ENCODE data around the gene TC2N. TPM values are rescaled to one million over a fixed set of nuclear protein-coding genes. Genes with fewer than 3 reads are reported as not detected.

Gene TC2N
- total RNA-seq, 1 experiment from 2014 or later = 16.4 TPM

DNA sequence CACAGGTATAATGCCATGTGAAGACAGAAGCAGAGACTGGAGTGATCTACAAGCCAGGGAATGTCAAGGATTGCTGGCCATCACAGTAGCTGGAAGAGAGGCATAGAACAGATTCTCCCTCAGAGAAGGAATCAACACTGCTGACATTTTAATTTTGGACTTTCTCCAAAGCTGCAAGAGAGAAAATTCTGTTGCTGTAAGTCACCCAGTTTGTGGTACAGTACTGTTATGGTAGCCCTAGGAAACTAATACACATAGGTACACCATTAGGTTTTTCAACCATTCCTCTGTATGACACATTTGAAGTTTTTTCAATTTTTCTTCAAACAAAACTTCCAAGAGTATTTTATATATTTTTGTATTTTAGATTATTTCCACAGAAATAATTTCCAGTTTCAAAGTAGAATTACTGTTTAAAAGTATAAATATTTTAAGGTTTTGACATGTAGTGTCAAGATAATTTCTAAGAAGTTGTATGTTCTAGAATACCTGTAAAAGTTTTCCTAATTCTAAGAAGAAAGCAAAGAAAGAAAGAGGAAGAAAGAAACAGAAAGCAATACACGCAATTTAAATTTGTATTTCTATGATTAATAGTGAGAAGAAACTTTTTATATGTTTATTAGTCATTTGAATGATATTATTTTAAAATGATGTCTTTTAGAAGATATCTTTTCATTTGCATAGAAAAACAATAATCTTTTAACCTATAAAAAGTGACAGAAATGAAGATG is 70.6 kb downstream of the TC2N start:
- Histone ChIP-seq H3K79me1 (ENCODE audit: insufficient read depth, low read depth, low read length, poor library complexity, severe bottlenecking) (no peaks in the 10 kb centered on the region), H2AK5ac (ENCODE audit: insufficient read length, low read length) (no peak overlapping the region), H3K14ac (ENCODE audit: insufficient read depth, low read length) (no peak overlapping the region), H4K8ac (replicated peaks; ENCODE audit: insufficient read length, low read depth, low read length) (no peak overlapping the region), H2BK120ac (ENCODE audit: low read depth, low read length, poor library complexity, severe bottlenecking) (no peak overlapping the region), H2BK20ac (ENCODE audit: low read depth, low read length, poor library complexity, severe bottlenecking) (no peak overlapping the region), H2BK12ac (ENCODE audit: insufficient read length, low read depth, low read length) (no peak overlapping the region), H3K56ac (ENCODE audit: insufficient read length, low read depth, low read length) (no peak overlapping the region), H3K9ac (ENCODE audit: extremely low read depth, insufficient read length, low read length) (no peak overlapping the region), H3K23me2 (ENCODE audit: insufficient read length, low read depth, low read length, poor library complexity, severe bottlenecking) (no peaks in the 10 kb centered on the region), H4K5ac (ENCODE audit: insufficient read length, low read depth, low read length) (no peak overlapping the region), H2AFZ (ENCODE audit: low read length) (no peak overlapping the region), H3K79me2 (ENCODE audit: insufficient read depth, low read length) (no peaks in the 10 kb centered on the region), H3K23ac (ENCODE audit: insufficient read length, low read depth, low read length) (no peak overlapping the region), H3K4ac (ENCODE audit: low read depth, low read length) (no peak overlapping the region), H3K4me1 (ENCODE audit: insufficient read depth, low read length) (no peaks in the 10 kb centered on the region), H4K91ac (ENCODE audit: insufficient read length, low read depth, low read length) (no peak overlapping the region), H2BK15ac (ENCODE audit: low read depth, low read length) (no peak overlapping the region), H4K20me1 (ENCODE audit: control insufficient read depth, insufficient read depth, insufficient read length) (no peaks in the 10 kb centered on the region), H3K4me2 (ENCODE audit: insufficient read depth, insufficient read length, low read length) (no peak overlapping the region), H2BK5ac (ENCODE audit: insufficient read length, low read length) (no peak overlapping the region), H3K18ac (ENCODE audit: insufficient read length, low read depth, low read length) (no peak overlapping the region), H3T11ph (ENCODE audit: low read length) (no peak overlapping the region), H3K9me3 (ENCODE audit: control insufficient read depth, low read depth, low read length) (no peaks in the 10 kb centered on the region), H3K27me3 (ENCODE audit: insufficient read depth, low read length) (no peaks in the 10 kb centered on the region), H3K27ac (ENCODE audit: insufficient read length, low read depth, low read length) (no peak overlapping the region)
- peaks cover 2 to 3% of the 10 kb centered on the region in 2 experiments; a peak in 1 of 4 replicates for H3K4me1 Mint-ChIP-seq
- H3K9me3 Mint-ChIP-seq = no peaks in the 10 kb centered on the region; a peak in 1 of 5 replicates
- H3K27me3 Mint-ChIP-seq (ENCODE audit: low read depth) = no peaks in the 10 kb centered on the region
- no peak overlapping the region for H3K4me3 Mint-ChIP-seq
- H3K27ac Mint-ChIP-seq = no peak overlapping the region
- TF ChIP-seq, protein P1, sequence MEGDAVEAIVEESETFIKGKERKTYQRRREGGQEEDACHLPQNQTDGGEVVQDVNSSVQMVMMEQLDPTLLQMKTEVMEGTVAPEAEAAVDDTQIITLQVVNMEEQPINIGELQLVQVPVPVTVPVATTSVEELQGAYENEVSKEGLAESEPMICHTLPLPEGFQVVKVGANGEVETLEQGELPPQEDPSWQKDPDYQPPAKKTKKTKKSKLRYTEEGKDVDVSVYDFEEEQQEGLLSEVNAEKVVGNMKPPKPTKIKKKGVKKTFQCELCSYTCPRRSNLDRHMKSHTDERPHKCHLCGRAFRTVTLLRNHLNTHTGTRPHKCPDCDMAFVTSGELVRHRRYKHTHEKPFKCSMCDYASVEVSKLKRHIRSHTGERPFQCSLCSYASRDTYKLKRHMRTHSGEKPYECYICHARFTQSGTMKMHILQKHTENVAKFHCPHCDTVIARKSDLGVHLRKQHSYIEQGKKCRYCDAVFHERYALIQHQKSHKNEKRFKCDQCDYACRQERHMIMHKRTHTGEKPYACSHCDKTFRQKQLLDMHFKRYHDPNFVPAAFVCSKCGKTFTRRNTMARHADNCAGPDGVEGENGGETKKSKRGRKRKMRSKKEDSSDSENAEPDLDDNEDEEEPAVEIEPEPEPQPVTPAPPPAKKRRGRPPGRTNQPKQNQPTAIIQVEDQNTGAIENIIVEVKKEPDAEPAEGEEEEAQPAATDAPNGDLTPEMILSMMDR (conservative IDR thresholded peaks at IDR 0.05) = no peak
- WGBS (ENCODE audit: extremely low coverage, insufficient read length, low lambda C conversion rate) = no CpG with 5 or more reads among the region's 1 CpG
- DNase-seq = no peak
- H3K36me3 Mint-ChIP-seq (ENCODE audit: insufficient read depth in 1 of 3, low read depth in 3 of 3) = peaks cover 2 to 24% (median 3%) of the 10 kb centered on the region in 3 experiments; a peak in 6 of 7 replicates
